ENCODE data around the gene TGM1.

- no peak for TF ChIP-seq CTCF (IDR thresholded peaks at IDR 0.05)
- no peak for TF ChIP-seq EZH2 (IDR thresholded peaks at IDR 0.05)
- TF ChIP-seq EZH2phosphoT487 (IDR thresholded peaks at IDR 0.05), result no peak
These were observed 24.0 kb upstream of the TGM1 start for GRCh38 chr14:24286996-24287395.

Data from neural progenitor cell (in vitro differentiated cells).